H1 (cell line): ENCODE measurements around the gene RGS13. TPM values are rescaled to one million over a fixed set of nuclear protein-coding genes. Genes with fewer than 3 reads are reported as not detected.

Experiments used
- CTCF ChIA-PET: fragments of 300-600 bp; sonication (Branson Sonifier 250); formaldehyde crosslinking; loops from one replicate; lab custom pipeline; 2021; ENCODE audit not compliant: partially characterized antibody; lab: Charles Lee
- POLR2A ChIA-PET: fragments of 300-600 bp; sonication (Branson Sonifier 250); formaldehyde crosslinking; loops from one replicate; lab custom pipeline; 2021; ENCODE audit warnings: inconsistent platforms; ENCODE audit not compliant: partially characterized antibody; lab: Charles Lee
- DNase-seq, 2 experiments: peaks; one replicate each; pipeline versions ENCODE4 v3.0.0 to v3.0.0-alpha.2; 2010 to 2022; ENCODE audit warnings: low spot score in 2 of 2, low read depth in 1 of 2, mixed read lengths in 1 of 2
- FAIRE-seq: peaks from 2 replicates; lab custom pipeline; 2011; peaks lifted over from hg19 to GRCh38; lab: Jason Lieb, UNC
- H2AFZ ChIP-seq: 2 replicates; pipeline ENCODE4 v1.8.1; 2012; ENCODE audit warnings: low read length, inconsistent platforms
- H2AK5ac ChIP-seq: 2 replicates; pipeline ENCODE4 v1.6.1; 2013; ENCODE audit warnings: low read depth, low read length
- H2BK120ac ChIP-seq: replicated peaks from 2 replicates; pipeline ENCODE3; 2013; ENCODE audit warnings: low read depth, low read length, inconsistent platforms
- H2BK12ac ChIP-seq: 2 replicates; pipeline ENCODE4 v1.6.1; 2013; ENCODE audit warnings: low read depth, low read length
- H2BK15ac ChIP-seq: 2 replicates; pipeline ENCODE4 v1.6.1; 2013; ENCODE audit warnings: low read length
- H2BK20ac ChIP-seq: 2 replicates; pipeline ENCODE4 v1.6.1; 2013; ENCODE audit warnings: low read length
- H2BK5ac ChIP-seq: 2 replicates; pipeline ENCODE4 v1.6.1; 2013; ENCODE audit warnings: low read depth, low read length
- H3K14ac ChIP-seq: 2 replicates; pipeline ENCODE4 v1.6.1; 2013; ENCODE audit warnings: inconsistent platforms; ENCODE audit not compliant: insufficient read length
- H3K18ac ChIP-seq: 2 replicates; pipeline ENCODE4 v1.6.1; 2013; ENCODE audit warnings: low read length; ENCODE audit errors: extremely low read depth
- H3K23ac ChIP-seq: 2 replicates; pipeline ENCODE4 v1.6.1; 2013; ENCODE audit warnings: inconsistent platforms; ENCODE audit not compliant: insufficient read length
- H3K23me2 ChIP-seq: 2 replicates; pipeline ENCODE4 v1.6.1; 2013; ENCODE audit warnings: low read depth, low read length
- H3K27ac ChIP-seq: 2 replicates; pipeline ENCODE4 v1.6.1; 2011; ENCODE audit warnings: low read depth, low read length, inconsistent platforms
- H3K27me3 ChIP-seq, 4 experiments: replicated peaks in 1 of 4; 1 replicate in 1 of 4; 2 replicates in 3 of 4; pipeline versions ENCODE4 v1.6.1 to v1.8.1; 2011 to 2013; ENCODE audit warnings: low read length in 3 of 4, mild to moderate bottlenecking in 3 of 4, inconsistent platforms in 2 of 4, mixed read lengths in 2 of 4, moderate library complexity in 1 of 4; ENCODE audit not compliant: control insufficient read depth in 3 of 4, insufficient read depth in 3 of 4; ENCODE audit errors: extremely low read depth in 1 of 4
- H3K36me3 ChIP-seq, 4 experiments: 2 replicates each; pipeline versions ENCODE4 v1.6.1 to v1.8.1; 2011 to 2013; ENCODE audit warnings: mild to moderate bottlenecking in 4 of 4, low read length in 3 of 4, moderate library complexity in 2 of 4, control low read depth in 1 of 4, inconsistent platforms in 1 of 4; ENCODE audit not compliant: insufficient read depth in 4 of 4, control insufficient read depth in 2 of 4
- H3K4ac ChIP-seq: replicated peaks from 2 replicates; pipeline ENCODE3; 2013; ENCODE audit warnings: low read length, low read depth, mixed read lengths, inconsistent platforms; ENCODE audit not compliant: insufficient read length
- H3K4me1 ChIP-seq, 4 experiments: replicated peaks in 1 of 4; 1 replicate in 1 of 4; 2 replicates in 3 of 4; pipeline versions ENCODE4 v1.6.1 to v1.8.1; 2011 to 2013; ENCODE audit warnings: low read length in 3 of 4, inconsistent platforms in 2 of 4, mixed read lengths in 1 of 4; ENCODE audit not compliant: insufficient read depth in 4 of 4, control insufficient read depth in 3 of 4
- H3K4me2 ChIP-seq, 2 experiments: 2 replicates each; pipeline versions ENCODE4 v1.6.1 to v1.8.1; 2011 to 2013; ENCODE audit warnings: low read depth in 2 of 2, low read length in 2 of 2, control low read depth in 1 of 2, inconsistent platforms in 1 of 2, mild to moderate bottlenecking in 1 of 2; ENCODE audit not compliant: insufficient read depth in 1 of 2
- H3K4me3 ChIP-seq, 4 experiments: fragments of 200-600, 300-600 bp in 1 of 4; sonication (generic), shearing (Covaris generic), sonication (Bioruptor Twin) in 1 of 4; 2 replicates each; pipeline versions ENCODE4 v1.5.1 to v1.8.1; 2011 to 2016; ENCODE audit warnings: low read length in 4 of 4, low read depth in 3 of 4, control low read depth in 2 of 4, inconsistent platforms in 2 of 4, mild to moderate bottlenecking in 2 of 4, mixed read lengths in 1 of 4, moderate library complexity in 1 of 4; ENCODE audit not compliant: insufficient read depth in 2 of 4; ENCODE audit errors: extremely low read depth in 1 of 4
- H3K56ac ChIP-seq: replicated peaks from 2 replicates; pipeline ENCODE3; 2013; ENCODE audit warnings: low read depth, mild to moderate bottlenecking, mixed read lengths, low read length, inconsistent platforms; ENCODE audit not compliant: insufficient read length
- H3K79me1 ChIP-seq: 2 replicates; pipeline ENCODE4 v1.6.1; 2013; ENCODE audit warnings: low read depth, low read length, control low read depth
- H3K79me2 ChIP-seq, 2 experiments: 2 replicates each; pipeline versions ENCODE4 v1.6.1 to v1.8.1; 2012 to 2013; ENCODE audit warnings: low read length in 2 of 2, mild to moderate bottlenecking in 2 of 2, inconsistent platforms in 1 of 2; ENCODE audit not compliant: insufficient read depth in 2 of 2, control insufficient read depth in 1 of 2
- H3K9ac ChIP-seq, 4 experiments: replicated peaks in 1 of 4; 1 replicate in 1 of 4; 2 replicates in 3 of 4; pipeline versions ENCODE4 v1.6.1 to v1.8.1; 2011 to 2013; ENCODE audit warnings: low read depth in 3 of 4, low read length in 3 of 4, control low read depth in 2 of 4, mild to moderate bottlenecking in 2 of 4, moderate library complexity in 2 of 4, inconsistent platforms in 1 of 4; ENCODE audit errors: extremely low read depth in 1 of 4
- H3K9me3 ChIP-seq, 2 experiments: 2 replicates each; pipeline versions ENCODE4 v1.6.1 to v1.8.1; 2012 to 2013; ENCODE audit warnings: mild to moderate bottlenecking in 2 of 2, moderate library complexity in 2 of 2, control low read depth in 1 of 2, inconsistent platforms in 1 of 2, low read depth in 1 of 2, low read length in 1 of 2, mixed read lengths in 1 of 2; ENCODE audit not compliant: insufficient read depth in 2 of 2
- H4K20me1 ChIP-seq, 2 experiments: replicated peaks in 1 of 2; 2 replicates each; pipeline versions ENCODE3 to v1.8.1; 2011 to 2013; ENCODE audit warnings: inconsistent platforms in 2 of 2, low read length in 2 of 2, mild to moderate bottlenecking in 1 of 2; ENCODE audit not compliant: insufficient read depth in 2 of 2, control insufficient read depth in 1 of 2
- H4K5ac ChIP-seq: 2 replicates; pipeline ENCODE4 v1.6.1; 2013; ENCODE audit warnings: low read length, low read depth, mixed read lengths, inconsistent platforms; ENCODE audit not compliant: insufficient read length
- H4K8ac ChIP-seq: 2 replicates; pipeline ENCODE4 v1.8.0; 2013; ENCODE audit warnings: mild to moderate bottlenecking, moderate library complexity, low read length, inconsistent platforms; ENCODE audit not compliant: insufficient read depth; ENCODE audit errors: extremely low read depth
- H4K91ac ChIP-seq: replicated peaks from 2 replicates; pipeline ENCODE3; 2013; ENCODE audit warnings: low read length, mixed read lengths, inconsistent platforms; ENCODE audit not compliant: insufficient read length
- ASH2L ChIP-seq: fragments of 200-600, 300-600 bp; sonication (generic); IDR thresholded peaks from one replicate; pipeline ENCODE4 v1.7.1; 2017; ENCODE audit warnings: low read length
- EZH2 ChIP-seq: fragments of 200-600 bp; sonication (generic); IDR thresholded peaks from 2 replicates; pipeline ENCODE4 v1.7.1; 2012; ENCODE audit warnings: low read depth, mild to moderate bottlenecking, moderate library complexity, low read length, inconsistent platforms; ENCODE audit not compliant: severe bottlenecking
- POU5F1 ChIP-seq: IDR thresholded peaks from 2 replicates; pipeline ENCODE4 v1.6.1; 2011; ENCODE audit warnings: low read depth, mild to moderate bottlenecking, low read length, moderate library complexity
- RAD21 ChIP-seq, 2 experiments: IDR thresholded peaks in 1 of 2; conservative IDR thresholded peaks in 1 of 2; 2 replicates each; pipeline ENCODE4 v1.6.1; 2011; ENCODE audit warnings: low read depth in 2 of 2, low read length in 2 of 2, improper control_type of control experiment in 1 of 2, inconsistent platforms in 1 of 2, mild to moderate bottlenecking in 1 of 2, moderate library complexity in 1 of 2
- RBBP5 ChIP-seq: IDR thresholded peaks from 2 replicates; pipeline ENCODE4 v1.7.1; 2012; ENCODE audit warnings: low read depth, mild to moderate bottlenecking, inconsistent platforms, low read length, moderate library complexity, borderline replicate concordance
- SAP30 ChIP-seq: fragments of 300-600 bp; sonication (generic); IDR thresholded peaks from 2 replicates; pipeline ENCODE4 v1.7.1; 2012; ENCODE audit warnings: low read length, moderate library complexity, mild to moderate bottlenecking, inconsistent platforms; ENCODE audit not compliant: insufficient read depth, insufficient replicate concordance
- SIN3A ChIP-seq, 2 experiments: IDR thresholded peaks in 1 of 2; conservative IDR thresholded peaks in 1 of 2; 2 replicates each; pipeline ENCODE4 v1.6.1; 2011 to 2012; ENCODE audit warnings: low read length in 2 of 2, improper control_type of control experiment in 1 of 2, low read depth in 1 of 2, mild to moderate bottlenecking in 1 of 2
- SIX5 ChIP-seq: IDR thresholded peaks from 2 replicates; pipeline ENCODE4 v1.6.1; 2011; ENCODE audit warnings: mild to moderate bottlenecking, low read depth, low read length
- SP4 ChIP-seq: IDR thresholded peaks from 2 replicates; pipeline ENCODE4 v1.6.1; 2012; ENCODE audit warnings: low read length, inconsistent platforms
- TAF7 ChIP-seq: optimal IDR thresholded peaks from 2 replicates; pipeline ENCODE3; 2011; ENCODE audit warnings: low read depth, mild to moderate bottlenecking, inconsistent platforms, low read length, moderate library complexity, borderline replicate concordance
- TEAD4 ChIP-seq: IDR thresholded peaks from 2 replicates; pipeline ENCODE4 v1.6.1; 2012; ENCODE audit warnings: low read depth, low read length, inconsistent platforms, mixed read lengths
- YY1 ChIP-seq: IDR thresholded peaks from 2 replicates; pipeline ENCODE4 v1.6.1; 2011; ENCODE audit warnings: low read depth, mild to moderate bottlenecking, low read length
- ZNF274 ChIP-seq: IDR thresholded peaks from 2 replicates; pipeline ENCODE4 v1.7.0; 2012; ENCODE audit warnings: low read length, borderline replicate concordance; ENCODE audit errors: extremely low read depth
- WGBS, 2 experiments: shearing (Covaris generic) in 1 of 2; methylation state at CpG; one replicate each; pipeline versions ENCODE4 v1.1.6 to v1.1.7; 2013 to 2015; ENCODE audit warnings: low lambda C conversion rate in 2 of 2, mixed read lengths in 2 of 2, inconsistent platforms in 1 of 2, low coverage in 1 of 2, missing lambda C conversion rate in 1 of 2; ENCODE audit not compliant: insufficient replicate concordance in 2 of 2, insufficient coverage in 1 of 2, insufficient read length in 1 of 2; ENCODE audit errors: extremely low coverage in 1 of 2, missing lambda C conversion rate in 1 of 2; 5-methylcytosine and 5-hydroxymethylcytosine counted together
- polyA plus RNA-seq, 7 experiments: library from polyadenylated mRNA; depleted of rRNA in 3 of 7; stranded (reverse) in 5 of 7; unstranded in 2 of 7; fragments of >200 nt in 5 of 7; fragments of 200-250 nt in 2 of 7; gene quantifications; 1 replicate in 5 of 7; 2 replicates in 1 of 7; 4 replicates in 1 of 7; pipeline versions ENCODE4 v1.2.1 to v1.2.3, GENCODE V29; 2011 to 2013; ENCODE audit warnings: missing spikeins in 2 of 7, mixed read lengths in 2 of 7
- total RNA-seq: library from RNA; stranded (reverse); fragmentation: NEBNext Ultra II Directional; extraction: Animal tissue kit (Norgen Biotek cat#: 25700); gene quantifications from 2 replicates; pipeline ENCODE4 v1.2.1, GENCODE V29; 2021

Gene RGS13
- total and polyA plus RNA-seq, 2 of the 8 experiments (the other 6 are each of a cell fraction or from before 2014, with no cell fraction given) = not detected

- Histone ChIP-seq H2BK5ac (no peak overlapping the region), H4K20me1 (no peaks in the 10 kb centered on the region), H3K18ac (no peak overlapping the region), H3K23ac (no peak overlapping the region), H3K27ac (no peak overlapping the region), H3K4me2 (no peak overlapping the region), H2BK15ac (no peak overlapping the region), H4K8ac (no peak overlapping the region), H3K36me3 (no peaks in the 10 kb centered on the region), H3K9me3 (no peaks in the 10 kb centered on the region), H2AFZ (no peak overlapping the region), H3K4me3 (no peak overlapping the region), H3K79me1 (no peaks in the 10 kb centered on the region), H3K56ac (no peak overlapping the region), H4K5ac (no peak overlapping the region), H3K27me3 (no peaks in the 10 kb centered on the region), H2AK5ac (no peak overlapping the region), H3K23me2 (no peaks in the 10 kb centered on the region), H2BK20ac (no peak overlapping the region), H3K9ac (no peak overlapping the region), H2BK12ac (no peak overlapping the region), H3K4me1 (no peaks in the 10 kb centered on the region), H3K79me2 (no peaks in the 10 kb centered on the region), H2BK120ac (no peak overlapping the region), H3K4ac (no peak overlapping the region), H3K14ac (no peak overlapping the region), H4K91ac (no peak overlapping the region)
- FAIRE-seq (no peak), DNase-seq (no peak)
- ChIA-PET CTCF (interaction anchor here (0.6 to 1.7 kb wide), 6 partner anchors 14 to 115 kb away, joined by 3 to 6 read pairs (median 3); no protein-coding TSS in a partner anchor), POLR2A (no interaction called here)
- WGBS, 2 experiments = 83% methylated on average over 4 of the region's 4 CpGs; no CpG with 5 or more reads in 1 of the 2 experiments
- TF ChIP-seq POU5F1 = no peak
- no peak for TF ChIP-seq YY1
- no peak for TF ChIP-seq SP4
- no peak for TF ChIP-seq RAD21 (IDR thresholded peaks at IDR 0.05 in 1 of 2, conservative IDR thresholded peaks at IDR 0.05 in 1 of 2; ENCODE audit: low read depth in 2 of 2, low read length in 2 of 2)
- no peak for TF ChIP-seq EZH2
- TF ChIP-seq TAF7 = no peak
- no peak for TF ChIP-seq ASH2L
- TF ChIP-seq RBBP5 = no peak
- no peak for TF ChIP-seq SIN3A (conservative IDR thresholded peaks at IDR 0.05 in 1 of 2, IDR thresholded peaks at IDR 0.05 in 1 of 2; ENCODE audit: low read depth in 1 of 2, low read length in 2 of 2)
- TF ChIP-seq SIX5 = no peak
- no peak for TF ChIP-seq SAP30
- no peak for TF ChIP-seq ZNF274
- no peak for TF ChIP-seq TEAD4
These were observed 43.4 kb upstream of the RGS13 start for GRCh38 chr1:192592517-192592916.
